Stimulated activated CD8-positive, alpha-beta memory T cell treated with anti-CD3 and anti-CD28 coated beads, Interleukin-15, amount 100 ng/mL, for 4 hours (primary cell): ENCODE results near the gene FNTB.

Experiments used
- DNase-seq, 2 donors: peaks; one replicate each; pipeline ENCODE4 v3.0.0-alpha.2; 2020; ENCODE audit warnings: low read depth in 2 of 2

FNTB gene

GRCh38 chr14:64952598-64953309 lies 33.9 kb upstream of the FNTB start:
- DNase-seq: no peak

DNA sequence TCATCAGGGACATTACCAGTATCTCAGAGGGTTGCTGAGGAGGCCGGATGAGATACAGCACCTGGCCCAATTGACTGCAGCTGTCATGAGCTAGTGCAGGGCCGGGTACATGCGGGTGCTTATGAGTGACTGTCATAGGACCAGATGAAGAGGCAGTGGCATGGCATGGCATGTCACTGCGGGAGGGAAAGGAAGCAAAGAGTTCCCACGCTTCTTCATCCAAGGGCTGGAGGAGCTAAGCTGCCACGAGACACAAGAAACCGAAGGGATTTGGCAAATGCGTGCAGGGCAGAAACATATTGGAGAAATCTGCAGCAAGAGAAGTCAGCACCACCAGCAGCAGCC lies 33.4 kb upstream of the FNTB start:
- DNase-seq: no peak

DNA sequence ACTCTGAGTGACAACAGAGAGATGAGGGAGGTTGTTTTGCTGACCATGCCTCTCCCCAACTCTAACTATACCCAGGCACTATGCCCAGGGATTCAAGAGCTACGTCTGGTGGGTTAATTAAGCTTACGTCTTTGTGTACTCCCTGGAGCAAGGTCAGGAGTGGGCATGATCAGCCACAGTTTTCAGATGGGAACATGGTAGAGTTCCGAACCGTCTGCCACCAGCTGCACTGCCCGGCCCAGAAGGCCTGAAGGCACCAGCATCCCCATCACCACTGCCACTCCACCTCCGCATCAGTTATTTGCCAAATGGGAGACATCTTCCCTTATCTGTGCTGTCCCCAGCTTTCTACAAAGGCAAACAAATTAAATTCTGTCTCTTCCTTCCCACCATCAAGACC lies 33.0 kb upstream of the FNTB start:
- DNase-seq: no peak

- DNase-seq: no peak
Observed at GRCh38 chr14:64954491-64955240, 32.0 kb upstream of the FNTB start.

DNA sequence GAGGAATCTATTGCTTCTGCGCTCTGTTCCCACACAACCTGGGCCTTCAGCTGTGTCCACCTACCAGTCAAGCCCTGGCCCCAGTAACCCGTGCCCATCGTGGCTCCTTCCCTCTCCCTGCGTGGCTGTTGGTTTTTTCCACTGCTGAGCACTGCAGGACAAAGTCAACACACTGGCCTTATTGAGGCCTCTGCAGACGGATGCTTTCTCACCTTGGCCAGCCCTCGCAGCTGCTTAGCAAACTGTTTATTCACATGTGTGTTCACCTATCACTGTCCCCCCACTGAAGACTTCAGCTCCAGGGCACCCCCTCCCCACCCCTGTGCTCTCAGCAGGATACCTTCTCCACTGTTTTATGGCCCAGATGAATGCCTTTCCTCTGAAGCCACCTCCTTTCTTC lies 31.4 kb upstream of the FNTB start:
- DNase-seq: no peak

DNA sequence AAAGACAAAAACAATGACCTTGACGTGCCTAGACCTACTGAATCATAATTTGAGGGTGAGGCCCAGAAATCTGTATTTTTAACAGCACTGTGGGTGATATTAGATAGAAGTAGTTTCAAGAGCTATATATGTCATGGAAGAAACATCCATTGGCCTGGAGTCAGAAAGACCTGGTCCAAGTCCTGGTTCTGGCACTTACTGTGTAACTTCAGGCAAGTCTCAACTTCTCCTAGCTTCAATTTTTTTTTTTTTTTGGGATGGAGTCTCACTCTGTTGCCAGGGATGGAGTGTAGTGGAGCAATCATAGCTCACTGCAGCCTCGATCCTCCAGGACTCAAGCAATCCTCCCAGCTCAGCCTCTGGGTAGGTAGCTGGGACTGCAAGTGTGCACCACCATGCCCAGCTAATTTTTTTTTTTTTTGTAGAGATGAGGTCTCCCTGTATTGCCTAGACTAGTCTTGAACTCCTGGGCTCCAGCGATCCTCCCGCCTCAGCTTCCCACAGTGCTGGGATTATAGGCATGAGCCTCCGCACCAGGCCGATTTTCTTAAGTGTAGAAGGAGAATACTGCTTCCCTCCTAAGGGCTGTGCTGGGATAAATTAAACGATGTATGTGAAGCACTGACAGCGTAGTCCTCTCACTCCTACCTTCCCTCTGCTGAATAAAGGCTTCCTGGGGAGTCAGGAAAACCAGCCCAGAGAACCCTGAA lies 29.8 kb upstream of the FNTB start:
- DNase-seq: no peak

- DNase-seq: no peak
Observed at GRCh38 chr14:64958201-64958600, 28.5 kb upstream of the FNTB start.

GRCh38 chr14:64958743-64959142 lies 28.0 kb upstream of the FNTB start:
- no peak for DNase-seq

GRCh38 chr14:64960762-64961276 lies 25.9 kb upstream of the FNTB start:
- DNase-seq: no peak

- no peak for DNase-seq
Observed at GRCh38 chr14:64963611-64964010, 23.1 kb upstream of the FNTB start.

DNA sequence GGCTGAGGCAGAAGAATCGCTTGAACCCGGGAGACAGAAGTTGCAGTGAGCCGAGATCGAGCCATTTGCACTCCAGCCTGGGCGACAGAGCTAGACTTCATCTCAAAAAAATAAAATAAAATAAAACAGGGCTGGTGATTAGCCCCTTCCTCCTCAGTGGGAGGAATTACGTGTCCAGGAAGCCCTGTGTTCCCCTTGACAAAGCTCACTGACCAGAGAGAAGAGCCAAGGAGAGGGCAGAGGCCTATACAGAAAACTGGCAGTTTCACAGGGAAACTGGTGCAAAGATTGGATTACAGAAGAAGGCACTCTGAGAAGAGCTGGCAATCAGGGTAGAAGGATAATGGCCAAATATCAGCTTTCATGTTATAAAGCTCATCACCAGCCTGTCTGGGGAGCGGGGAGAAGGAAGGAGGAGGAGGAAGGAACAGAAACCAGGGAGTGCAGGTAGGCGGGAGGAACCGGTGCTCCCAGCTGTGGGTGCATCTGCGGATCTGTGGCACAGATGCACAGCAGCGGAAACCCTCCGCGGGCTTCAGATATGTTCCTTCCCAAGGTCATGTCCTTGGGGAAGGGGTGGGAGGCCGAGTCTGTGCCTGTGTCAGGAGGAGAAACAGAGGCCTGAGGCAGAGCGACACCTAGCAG lies 21.2 kb upstream of the FNTB start:
- no peak for DNase-seq

GRCh38 chr14:64966976-64967375 lies 19.7 kb upstream of the FNTB start:
- DNase-seq: no peak

- no peak for DNase-seq
Observed at GRCh38 chr14:64968167-64968566, 18.5 kb upstream of the FNTB start.

- DNase-seq: no peak
Observed at GRCh38 chr14:64968651-64969050, 18.0 kb upstream of the FNTB start.

DNA sequence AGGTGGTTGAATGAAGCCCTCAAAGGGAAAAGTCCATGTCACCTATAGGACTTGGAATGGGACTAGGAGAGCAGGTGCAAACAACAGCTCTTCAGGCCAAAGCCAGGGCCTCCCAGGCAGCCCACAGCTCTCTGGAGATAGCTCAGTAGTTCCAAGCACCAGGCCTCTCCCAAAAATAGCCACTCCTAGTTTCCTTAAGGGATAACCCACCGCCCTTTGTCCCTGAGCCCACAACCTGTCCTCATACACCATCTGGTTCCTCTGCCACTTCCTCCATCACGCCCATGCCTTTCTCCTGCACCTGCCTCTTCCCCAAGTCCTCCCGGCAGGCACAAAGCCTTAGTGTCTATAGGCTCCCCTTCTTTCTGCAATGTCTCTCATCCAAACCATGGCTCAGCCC lies 16.7 kb upstream of the FNTB start:
- no peak for DNase-seq

GRCh38 chr14:64970776-64971477 lies 15.8 kb upstream of the FNTB start:
- DNase-seq: no peak

DNA sequence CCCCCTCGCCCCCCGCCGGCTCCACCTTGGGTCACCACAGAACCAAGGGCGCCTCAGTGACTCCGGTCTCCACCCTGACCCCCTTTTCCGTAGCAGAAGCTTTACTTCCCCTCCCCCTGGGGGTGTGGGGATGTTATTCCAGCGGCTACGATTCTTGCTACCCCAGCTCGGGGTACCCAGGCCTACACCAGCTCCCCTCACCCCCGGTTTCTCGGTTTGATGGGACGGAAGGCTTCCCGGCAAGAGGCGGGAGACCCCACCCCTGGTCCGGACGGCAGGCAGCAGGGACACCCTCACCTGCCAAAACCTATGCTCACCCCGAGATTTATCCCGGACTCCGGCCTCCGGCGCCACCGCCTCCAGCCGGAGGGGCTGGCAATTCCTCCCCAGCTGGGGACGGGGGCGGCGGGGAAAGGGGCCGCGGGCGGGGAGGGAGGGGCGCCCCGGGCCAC lies 15.2 kb upstream of the FNTB start:
- no peak for DNase-seq

GRCh38 chr14:64971943-64972791 lies 14.5 kb upstream of the FNTB start, which contains the start of gene RAB15:
TSS of gene RAB15 (minus strand) at chr14:64972336. CDS start at chr14:64972076, 260 bp downstream.
- DNase-seq: peak in 1 of 2 donors; percentile 24

- no peak for DNase-seq
Observed at GRCh38 chr14:64973026-64973442, 13.7 kb upstream of the FNTB start.

- no peak for DNase-seq
Observed at GRCh38 chr14:64973826-64974225, 12.9 kb upstream of the FNTB start.
